ENCODE data around the gene FGD5.

Gene FGD5

GRCh38 chr3:14779069-14779685 is 39.6 kb upstream of the FGD5 start:
- H3K36me3 ChIP-seq (ENCODE audit: control insufficient read depth, insufficient read depth, low read length), result no peaks in the 10 kb centered on the region
- H3K9me3 ChIP-seq (ENCODE audit: control insufficient read depth, low read length), result no peaks in the 10 kb centered on the region
- H3K27me3 ChIP-seq (ENCODE audit: control insufficient read depth, insufficient read depth, low read length), result no peaks in the 10 kb centered on the region
- no peak overlapping the region for H3K9ac ChIP-seq (ENCODE audit: low read length)
- no peaks in the 10 kb centered on the region for H3K4me1 ChIP-seq (ENCODE audit: control insufficient read depth, insufficient read depth, low read length)
- no peak overlapping the region for H3K4me3 ChIP-seq (ENCODE audit: low read length)

GRCh38 chr3:14780927-14781507 is 37.7 kb upstream of the FGD5 start:
- Histone ChIP-seq H3K36me3 (ENCODE audit: control insufficient read depth, insufficient read depth, low read length) (no peaks in the 10 kb centered on the region), H3K27me3 (ENCODE audit: control insufficient read depth, insufficient read depth, low read length) (no peaks in the 10 kb centered on the region)

GRCh38 chr3:14783480-14784086 is 35.2 kb upstream of the FGD5 start:
- no peaks in the 10 kb centered on the region for H3K4me1 ChIP-seq (ENCODE audit: control insufficient read depth, insufficient read depth, low read length)
- H3K9me3 ChIP-seq (ENCODE audit: control insufficient read depth, low read length), result no peaks in the 10 kb centered on the region
- H3K4me3 ChIP-seq (ENCODE audit: low read length), result no peak overlapping the region
- no peak overlapping the region for H3K9ac ChIP-seq (ENCODE audit: low read length)
- no peaks in the 10 kb centered on the region for H3K27me3 ChIP-seq (ENCODE audit: control insufficient read depth, insufficient read depth, low read length)
- H3K36me3 ChIP-seq (ENCODE audit: control insufficient read depth, insufficient read depth, low read length), result no peaks in the 10 kb centered on the region

More at GRCh38 chr3:14780927-14781507, 37.7 kb upstream of the FGD5 start:
- H3K4me1 ChIP-seq (ENCODE audit: control insufficient read depth, insufficient read depth, low read length), result no peaks in the 10 kb centered on the region
- no peak overlapping the region for H3K4me3 ChIP-seq (ENCODE audit: low read length)
- no peaks in the 10 kb centered on the region for H3K9me3 ChIP-seq (ENCODE audit: control insufficient read depth, low read length)
- H3K9ac ChIP-seq (ENCODE audit: low read length), result no peak overlapping the region

GRCh38 chr3:14784087-14784681 is 34.6 kb upstream of the FGD5 start:
- no peaks in the 10 kb centered on the region for H3K27me3 ChIP-seq (ENCODE audit: control insufficient read depth, insufficient read depth, low read length)

GRCh38 chr3:14785207-14786155 is 33.3 kb upstream of the FGD5 start:
- H3K4me1 ChIP-seq (ENCODE audit: control insufficient read depth, insufficient read depth, low read length), result no peaks in the 10 kb centered on the region
- no peak overlapping the region for H3K4me3 ChIP-seq (ENCODE audit: low read length)
- no peaks in the 10 kb centered on the region for H3K9me3 ChIP-seq (ENCODE audit: control insufficient read depth, low read length)
- H3K36me3 ChIP-seq (ENCODE audit: control insufficient read depth, insufficient read depth, low read length), result no peaks in the 10 kb centered on the region
- H3K9ac ChIP-seq (ENCODE audit: low read length), result no peak overlapping the region
- no peaks in the 10 kb centered on the region for H3K27me3 ChIP-seq (ENCODE audit: control insufficient read depth, insufficient read depth, low read length)

More at GRCh38 chr3:14784087-14784681, 34.6 kb upstream of the FGD5 start:
- H3K9ac ChIP-seq (ENCODE audit: low read length), result no peak overlapping the region
- H3K36me3 ChIP-seq (ENCODE audit: control insufficient read depth, insufficient read depth, low read length), result no peaks in the 10 kb centered on the region
- no peaks in the 10 kb centered on the region for H3K9me3 ChIP-seq (ENCODE audit: control insufficient read depth, low read length)
- no peak overlapping the region for H3K4me3 ChIP-seq (ENCODE audit: low read length)
- H3K4me1 ChIP-seq (ENCODE audit: control insufficient read depth, insufficient read depth, low read length), result no peaks in the 10 kb centered on the region

- H3K9me3 ChIP-seq (ENCODE audit: control insufficient read depth, low read length), result no peaks in the 10 kb centered on the region
- H3K27me3 ChIP-seq (ENCODE audit: control insufficient read depth, insufficient read depth, low read length), result no peaks in the 10 kb centered on the region
- H3K36me3 ChIP-seq (ENCODE audit: control insufficient read depth, insufficient read depth, low read length), result no peaks in the 10 kb centered on the region
- H3K4me1 ChIP-seq (ENCODE audit: control insufficient read depth, insufficient read depth, low read length), result no peaks in the 10 kb centered on the region
- no peak overlapping the region for H3K9ac ChIP-seq (ENCODE audit: low read length)
- no peak overlapping the region for H3K4me3 ChIP-seq (ENCODE audit: low read length)
Observed at GRCh38 chr3:14786369-14786768, 32.4 kb upstream of the FGD5 start.

- H3K36me3 ChIP-seq (ENCODE audit: control insufficient read depth, insufficient read depth, low read length), result no peaks in the 10 kb centered on the region
- H3K4me3 ChIP-seq (ENCODE audit: low read length), result no peak overlapping the region
- no peak overlapping the region for H3K9ac ChIP-seq (ENCODE audit: low read length)
- no peaks in the 10 kb centered on the region for H3K9me3 ChIP-seq (ENCODE audit: control insufficient read depth, low read length)
- H3K27me3 ChIP-seq (ENCODE audit: control insufficient read depth, insufficient read depth, low read length), result no peaks in the 10 kb centered on the region
- H3K4me1 ChIP-seq (ENCODE audit: control insufficient read depth, insufficient read depth, low read length), result no peaks in the 10 kb centered on the region
Observed at GRCh38 chr3:14787630-14788029, 31.1 kb upstream of the FGD5 start.

- Histone ChIP-seq H3K27me3 (ENCODE audit: control insufficient read depth, insufficient read depth, low read length) (no peaks in the 10 kb centered on the region), H3K4me3 (ENCODE audit: low read length) (no peak overlapping the region), H3K9ac (ENCODE audit: low read length) (no peak overlapping the region), H3K4me1 (ENCODE audit: control insufficient read depth, insufficient read depth, low read length) (no peaks in the 10 kb centered on the region), H3K36me3 (ENCODE audit: control insufficient read depth, insufficient read depth, low read length) (no peaks in the 10 kb centered on the region), H3K9me3 (ENCODE audit: control insufficient read depth, low read length) (no peaks in the 10 kb centered on the region)
Observed at GRCh38 chr3:14788644-14789043, 30.1 kb upstream of the FGD5 start.

GRCh38 chr3:14789221-14789620 is 29.5 kb upstream of the FGD5 start:
- Histone ChIP-seq H3K36me3 (ENCODE audit: control insufficient read depth, insufficient read depth, low read length) (no peaks in the 10 kb centered on the region), H3K4me1 (ENCODE audit: control insufficient read depth, insufficient read depth, low read length) (no peaks in the 10 kb centered on the region), H3K4me3 (ENCODE audit: low read length) (no peak overlapping the region), H3K27me3 (ENCODE audit: control insufficient read depth, insufficient read depth, low read length) (no peaks in the 10 kb centered on the region), H3K9ac (ENCODE audit: low read length) (no peak overlapping the region), H3K9me3 (ENCODE audit: control insufficient read depth, low read length) (no peaks in the 10 kb centered on the region)

GRCh38 chr3:14789640-14790285 is 29.0 kb upstream of the FGD5 start:
- Histone ChIP-seq H3K36me3 (ENCODE audit: control insufficient read depth, insufficient read depth, low read length) (no peaks in the 10 kb centered on the region), H3K4me1 (ENCODE audit: control insufficient read depth, insufficient read depth, low read length) (no peaks in the 10 kb centered on the region), H3K9ac (ENCODE audit: low read length) (no peak overlapping the region), H3K27me3 (ENCODE audit: control insufficient read depth, insufficient read depth, low read length) (no peaks in the 10 kb centered on the region), H3K4me3 (ENCODE audit: low read length) (no peak overlapping the region), H3K9me3 (ENCODE audit: control insufficient read depth, low read length) (no peaks in the 10 kb centered on the region)

GRCh38 chr3:14791343-14791945 is 27.3 kb upstream of the FGD5 start:
- Histone ChIP-seq H3K4me1 (ENCODE audit: control insufficient read depth, insufficient read depth, low read length) (peaks cover 5% of the 10 kb centered on the region), H3K4me3 (ENCODE audit: low read length) (no peak overlapping the region), H3K27me3 (ENCODE audit: control insufficient read depth, insufficient read depth, low read length) (no peaks in the 10 kb centered on the region), H3K9ac (ENCODE audit: low read length) (no peak overlapping the region), H3K36me3 (ENCODE audit: control insufficient read depth, insufficient read depth, low read length) (no peaks in the 10 kb centered on the region), H3K9me3 (ENCODE audit: control insufficient read depth, low read length) (no peaks in the 10 kb centered on the region)

Data from mucosa of stomach (tissue), 1 donor.